Subcutaneous abdominal adipose tissue (tissue), 5 donors: ENCODE data around the gene CRYBG1.
"Not testable (repeated sequence)": the region's sequence is repeated elsewhere in the genome, so short reads cannot be mapped to it uniquely, and the experiment has no call there.

Source experiments
- H3K27ac ChIP-seq: one replicate; pipeline ENCODE4 v1.7.0; 2013; ENCODE audit warnings: low read depth, mild to moderate bottlenecking, inconsistent platforms, low read length, moderate library complexity
- H3K27me3 ChIP-seq, 5 donors: one replicate each; pipeline ENCODE4 v1.7.0; 2013; ENCODE audit warnings: low read length in 5 of 5, inconsistent platforms in 1 of 5; ENCODE audit not compliant: control insufficient read depth in 5 of 5, insufficient read depth in 4 of 5
- H3K36me3 ChIP-seq, 5 donors: one replicate each; pipeline ENCODE4 v1.7.0; 2013; ENCODE audit warnings: low read length in 5 of 5; ENCODE audit not compliant: control insufficient read depth in 5 of 5, insufficient read depth in 5 of 5
- H3K4me1 ChIP-seq, 5 donors: one replicate each; pipeline ENCODE4 v1.7.0; 2013; ENCODE audit warnings: low read length in 5 of 5, mild to moderate bottlenecking in 3 of 5, moderate library complexity in 1 of 5; ENCODE audit not compliant: control insufficient read depth in 5 of 5, insufficient read depth in 5 of 5
- H3K4me3 ChIP-seq, 5 donors: one replicate each; pipeline ENCODE4 v1.7.0; 2013; ENCODE audit warnings: low read length in 5 of 5, low read depth in 1 of 5
- H3K9ac ChIP-seq, 5 donors: one replicate each; pipeline ENCODE4 v1.7.0; 2013; ENCODE audit warnings: low read length in 5 of 5, mild to moderate bottlenecking in 4 of 5, moderate library complexity in 3 of 5
- H3K9me3 ChIP-seq, 5 donors: one replicate each; pipeline ENCODE4 v1.7.0; 2013; ENCODE audit warnings: low read length in 5 of 5; ENCODE audit not compliant: control insufficient read depth in 5 of 5
- donor health status: healthy.
- donor health status: healthy.
- donor health status: healthy.
- donor health status: healthy.
- donor health status: healthy.

The CRYBG1 gene

DNA sequence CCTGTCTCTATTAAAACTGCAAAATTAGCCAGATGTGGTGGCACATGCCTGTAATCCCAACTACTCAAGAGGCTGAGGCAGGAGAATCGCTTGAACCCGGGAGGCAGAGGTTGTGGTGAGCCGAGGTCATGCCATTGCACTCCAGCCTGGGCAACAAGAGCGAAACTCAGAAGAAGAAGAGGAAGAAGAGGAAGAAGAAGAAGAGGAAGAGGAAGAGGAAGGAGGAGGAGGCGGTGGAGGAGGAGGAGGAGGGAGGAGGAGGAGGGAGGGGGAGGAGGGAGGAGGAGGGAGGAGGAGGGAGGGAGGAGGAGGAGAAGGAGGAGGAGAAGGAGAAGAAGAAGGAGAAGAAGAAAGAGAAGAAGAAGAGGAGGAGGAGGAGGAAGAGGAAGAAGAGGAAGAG, 228.4 kb downstream of the CRYBG1 start:
- not testable (repeated sequence) for H3K9ac ChIP-seq, H3K27me3 ChIP-seq, H3K4me3 ChIP-seq, H3K27ac ChIP-seq, H3K9me3 ChIP-seq
- H3K4me1 ChIP-seq: peaks cover 0 to 19% (median 15%) of the 10 kb centered on the region in 5 donors
- H3K36me3 ChIP-seq: peaks cover 5 to 16% (median 7%) of the 10 kb centered on the region in 5 donors

DNA sequence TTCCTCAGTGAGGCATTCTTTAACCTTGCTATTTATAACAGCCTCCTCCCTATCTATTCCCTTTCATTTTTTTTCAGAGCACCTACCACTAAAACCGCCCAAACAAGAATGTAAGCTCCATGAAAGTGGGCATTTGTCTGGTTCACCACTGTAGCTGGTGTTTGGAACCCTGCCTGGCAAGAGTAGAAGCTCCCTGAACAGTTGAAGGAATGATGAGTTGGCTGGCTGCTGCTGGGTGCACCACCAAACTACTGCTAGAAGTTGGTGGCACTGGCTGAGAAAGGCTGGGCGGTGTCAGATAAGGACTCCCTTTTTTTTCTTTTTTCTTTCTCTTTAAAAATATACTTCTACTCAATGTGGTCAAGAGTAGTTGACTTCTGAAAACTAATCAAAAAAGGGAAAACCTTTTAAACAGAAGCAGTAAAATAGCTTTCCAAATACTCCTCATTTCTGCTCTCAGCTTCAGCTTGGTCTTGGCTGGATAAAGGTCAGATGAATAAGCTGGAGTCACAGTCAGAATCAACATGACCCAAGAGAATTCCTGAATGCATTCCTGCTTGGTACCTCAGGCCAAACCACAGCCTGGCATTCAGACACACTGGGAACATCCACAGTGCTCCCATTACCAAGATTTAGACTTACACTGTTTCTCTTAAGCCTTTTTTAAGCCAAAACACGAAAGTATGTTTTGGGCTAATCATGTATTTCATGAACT, 230.8 kb downstream of the CRYBG1 start:
- Histone ChIP-seq H3K9ac (peak overlapping the region in 1 of 5 donors; percentile 20), H3K9me3 (no peaks in the 10 kb centered on the region), H3K27ac (peak overlapping the region; percentile 85), H3K4me3 (no peak overlapping the region), H3K36me3 (peaks cover 3 to 12% (median 7%) of the 10 kb centered on the region in 5 donors), H3K27me3 (no peaks in the 10 kb centered on the region), H3K4me1 (peaks cover 0 to 16% (median 14%) of the 10 kb centered on the region in 5 donors)

DNA sequence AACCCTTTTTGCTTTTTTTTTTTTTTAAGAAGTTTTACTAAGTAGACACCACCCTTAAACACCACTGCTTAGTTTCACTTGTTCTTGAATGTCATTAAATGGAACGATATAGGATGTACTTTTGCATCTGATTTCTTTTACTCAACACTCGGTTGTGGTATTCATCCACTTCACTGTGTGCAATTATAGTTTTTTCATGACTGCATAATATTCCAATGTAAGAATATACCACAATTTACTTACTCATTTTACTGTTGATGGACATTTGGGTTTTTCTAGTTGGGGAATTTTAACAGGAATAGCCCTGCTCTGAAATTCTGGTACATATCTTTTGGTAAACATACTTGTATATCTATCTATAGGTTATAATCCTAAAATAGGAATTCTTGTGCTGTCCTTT, 238.9 kb downstream of the CRYBG1 start:
- H3K9me3 ChIP-seq: no peaks in the 10 kb centered on the region
- H3K4me1 ChIP-seq: peaks cover 0 to 10% (median 6%) of the 10 kb centered on the region in 5 donors
- no peak overlapping the region for H3K4me3 ChIP-seq
- no peak overlapping the region for H3K9ac ChIP-seq
- no peaks in the 10 kb centered on the region for H3K36me3 ChIP-seq
- H3K27me3 ChIP-seq: no peaks in the 10 kb centered on the region
- no peak overlapping the region for H3K27ac ChIP-seq

DNA sequence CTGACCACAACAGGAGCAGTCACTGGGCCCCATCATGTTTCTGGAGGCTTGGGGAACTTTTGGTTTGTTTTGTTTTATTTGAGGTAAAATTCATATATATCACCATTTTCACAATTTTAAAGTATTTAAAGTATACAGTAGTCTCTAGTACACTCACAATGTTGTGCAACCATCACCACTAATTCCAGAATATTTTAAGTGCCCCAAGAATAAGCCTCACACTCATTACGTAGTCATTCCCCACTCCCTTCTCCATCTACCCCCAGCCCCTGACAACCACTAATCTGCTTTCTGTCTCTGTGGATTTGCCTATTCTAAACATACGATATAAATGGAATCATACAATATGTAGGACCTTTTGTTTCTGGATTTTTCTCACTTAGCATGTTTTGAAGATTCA, 239.8 kb downstream of the CRYBG1 start:
- Histone ChIP-seq H3K9ac (no peak overlapping the region), H3K27ac (no peak overlapping the region), H3K27me3 (no peaks in the 10 kb centered on the region), H3K36me3 (peaks cover 0 to 4% (median 0%) of the 10 kb centered on the region in 5 donors), H3K9me3 (no peaks in the 10 kb centered on the region), H3K4me3 (no peak overlapping the region), H3K4me1 (peaks cover 0 to 12% (median 8%) of the 10 kb centered on the region in 5 donors)

DNA sequence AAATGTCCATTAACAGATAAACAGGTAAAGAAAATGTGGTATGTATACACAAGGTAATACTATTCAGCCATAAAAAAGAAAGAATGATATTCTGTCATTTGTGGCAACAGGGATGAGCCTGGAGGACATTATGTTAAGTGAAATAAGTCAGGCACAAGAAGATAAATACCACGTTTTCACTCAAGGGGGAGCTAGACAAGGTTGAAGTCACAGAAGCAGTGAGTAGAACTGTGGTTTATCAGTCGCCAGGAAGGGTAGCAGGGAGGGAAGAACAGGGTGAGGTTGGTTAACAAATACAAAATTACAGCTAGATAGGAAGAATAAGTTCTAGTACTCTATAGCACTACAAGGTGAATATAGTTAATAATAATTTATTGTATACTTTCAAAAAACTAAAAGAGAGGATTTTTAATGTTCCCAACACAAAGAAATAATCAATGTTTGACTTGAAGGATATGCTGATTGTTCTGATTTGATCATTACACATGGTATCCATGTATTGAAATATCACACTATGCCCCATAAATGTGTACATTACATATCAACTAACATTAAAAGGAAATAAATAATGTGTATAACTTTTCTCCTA, 247.7 kb downstream of the CRYBG1 start:
- H3K36me3 ChIP-seq: peaks cover 0 to 7% (median 4%) of the 10 kb centered on the region in 5 donors
- H3K27ac ChIP-seq: no peak overlapping the region
- H3K27me3 ChIP-seq: no peaks in the 10 kb centered on the region
- peaks cover 0 to 12% (median 8%) of the 10 kb centered on the region in 5 donors for H3K4me1 ChIP-seq
- no peak overlapping the region for H3K9ac ChIP-seq
- H3K4me3 ChIP-seq: no peak overlapping the region
- H3K9me3 ChIP-seq: peaks cover 0 to 4% (median 0%) of the 10 kb centered on the region in 5 donors

DNA sequence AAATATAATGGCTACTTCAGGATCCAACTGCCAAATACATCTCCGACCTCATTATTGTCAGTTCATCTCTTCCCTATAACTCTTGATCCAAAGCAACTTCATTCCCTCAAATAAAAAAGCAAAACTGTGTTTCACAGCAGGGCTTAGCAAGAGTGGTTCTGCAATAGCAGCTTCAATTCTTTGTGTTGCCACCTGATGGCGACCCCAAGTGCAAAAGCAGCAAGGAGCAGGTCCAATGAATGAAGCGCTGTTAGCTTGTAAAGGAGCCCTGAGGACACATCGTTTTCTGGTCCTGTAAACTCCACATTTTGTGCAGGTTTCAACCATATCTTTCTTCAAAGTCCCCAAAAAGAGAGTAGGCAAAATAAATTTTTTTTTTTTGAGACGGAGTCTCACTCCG, 249.2 kb downstream of the CRYBG1 start:
- no peaks in the 10 kb centered on the region for H3K4me1 ChIP-seq
- peaks cover 0 to 7% (median 5%) of the 10 kb centered on the region in 5 donors for H3K36me3 ChIP-seq
- no peaks in the 10 kb centered on the region for H3K27me3 ChIP-seq
- no peak overlapping the region for H3K27ac ChIP-seq
- H3K9ac ChIP-seq: no peak overlapping the region
- peaks cover 0 to 4% (median 0%) of the 10 kb centered on the region in 5 donors for H3K9me3 ChIP-seq
- no peak overlapping the region for H3K4me3 ChIP-seq

DNA sequence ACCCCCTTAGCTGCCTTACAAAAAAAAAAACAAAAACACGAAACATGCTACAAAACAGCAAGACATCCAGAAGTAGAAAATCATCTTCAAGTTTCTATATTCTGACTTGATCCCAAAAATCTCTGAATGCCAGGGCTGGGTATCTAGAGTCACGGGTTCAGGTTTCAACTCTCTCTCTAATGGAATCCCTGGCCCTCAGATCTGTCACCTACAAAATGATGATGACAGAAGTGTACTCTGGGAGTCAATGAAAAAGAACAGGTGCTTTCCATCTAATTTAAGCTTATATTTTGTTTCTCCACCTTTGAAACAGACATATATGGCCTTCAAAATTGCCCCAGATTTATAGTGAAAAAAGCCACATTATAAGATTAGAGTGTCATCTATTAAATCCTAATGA, 250.5 kb downstream of the CRYBG1 start:
- Histone ChIP-seq H3K27me3 (no peaks in the 10 kb centered on the region), H3K4me1 (no peaks in the 10 kb centered on the region), H3K9ac (no peak overlapping the region), H3K4me3 (no peak overlapping the region), H3K9me3 (peaks cover 0 to under 1% (median 0%) of the 10 kb centered on the region in 5 donors), H3K36me3 (peaks cover 0 to 6% (median 4%) of the 10 kb centered on the region in 5 donors), H3K27ac (no peak overlapping the region)

DNA sequence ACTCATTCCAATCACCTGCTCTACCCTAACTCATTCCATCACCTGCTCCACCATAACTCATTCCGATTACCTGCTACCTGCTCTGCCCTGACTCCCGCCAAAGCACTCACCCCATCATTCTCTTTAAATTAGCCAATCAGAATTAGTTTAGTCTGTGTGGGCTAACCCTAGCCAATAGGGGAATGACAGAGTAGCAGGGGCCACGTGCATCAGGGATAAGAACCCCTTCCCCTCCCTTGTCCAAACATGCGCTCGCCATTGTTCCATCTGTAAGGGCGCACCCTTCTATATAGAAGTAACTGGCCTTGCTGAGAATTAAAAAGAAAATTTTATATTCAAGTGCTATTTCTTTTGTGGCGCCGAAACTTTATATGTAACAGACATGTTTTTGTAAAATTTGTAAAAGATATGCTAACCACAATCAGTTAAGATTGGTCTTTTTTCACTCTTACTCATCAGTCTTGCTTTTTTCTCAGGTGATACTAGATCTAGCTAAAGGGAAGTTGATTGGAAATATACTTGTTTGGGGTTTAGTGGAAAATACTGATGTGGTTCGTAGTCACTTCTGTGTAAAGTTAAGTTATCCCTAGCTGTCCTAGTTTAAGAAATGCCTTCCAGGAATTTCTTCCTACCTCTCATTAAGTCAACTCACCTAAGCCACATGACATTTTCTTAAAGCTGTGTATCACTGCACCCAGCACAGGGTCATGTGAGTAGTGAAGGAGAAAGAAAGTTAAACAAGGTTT, 252.3 kb downstream of the CRYBG1 start:
- no peak overlapping the region for H3K27ac ChIP-seq
- peaks cover 0 to 10% (median 6%) of the 10 kb centered on the region in 5 donors for H3K36me3 ChIP-seq
- no peak overlapping the region for H3K4me3 ChIP-seq
- H3K4me1 ChIP-seq: no peaks in the 10 kb centered on the region
- no peaks in the 10 kb centered on the region for H3K9me3 ChIP-seq
- no peaks in the 10 kb centered on the region for H3K27me3 ChIP-seq
- H3K9ac ChIP-seq: no peak overlapping the region

DNA sequence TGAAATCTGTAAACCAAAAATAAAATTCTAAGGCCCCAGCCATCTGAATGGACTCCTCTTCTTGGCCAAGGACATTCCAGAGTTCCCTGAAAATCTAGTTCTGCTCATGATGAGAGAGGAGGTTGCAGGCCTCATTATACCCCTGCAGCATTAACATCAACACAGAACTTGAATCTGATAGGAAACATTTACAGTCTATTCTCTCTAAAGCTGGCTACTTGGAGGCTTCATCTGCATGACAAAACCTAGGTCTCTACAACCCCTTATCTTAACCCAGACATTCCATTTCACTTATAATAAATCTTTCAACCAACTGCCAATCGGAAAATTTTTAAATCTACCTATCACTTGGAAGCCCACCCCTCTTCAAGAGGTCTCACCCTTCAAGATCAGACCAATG, 253.1 kb downstream of the CRYBG1 start:
- no peaks in the 10 kb centered on the region for H3K9me3 ChIP-seq
- H3K4me3 ChIP-seq: no peak overlapping the region
- peaks cover 2 to 10% (median 9%) of the 10 kb centered on the region in 5 donors for H3K36me3 ChIP-seq
- H3K27me3 ChIP-seq: no peaks in the 10 kb centered on the region
- H3K4me1 ChIP-seq: no peaks in the 10 kb centered on the region
- no peak overlapping the region for H3K27ac ChIP-seq
- peak overlapping the region in 1 of 5 donors; percentile 16 for H3K9ac ChIP-seq

DNA sequence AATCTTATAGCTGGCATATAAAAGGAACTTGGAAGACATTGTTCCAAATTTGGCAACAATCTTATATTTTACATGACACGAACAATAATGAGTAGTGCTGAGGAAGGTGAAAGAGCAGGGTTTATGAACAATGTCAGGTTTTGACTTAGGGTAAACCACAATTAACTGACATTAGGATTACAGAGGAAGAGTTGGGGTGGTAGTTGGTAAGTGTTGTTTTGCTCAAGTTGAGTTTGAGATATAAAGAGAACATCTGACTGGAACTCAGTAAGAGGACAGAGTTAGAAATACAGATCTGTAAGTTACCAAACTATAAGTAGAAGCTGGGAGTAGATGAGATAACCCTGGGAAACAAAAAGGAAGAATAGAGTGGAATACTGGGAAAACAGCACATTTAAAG, 253.6 kb downstream of the CRYBG1 start:
- no peaks in the 10 kb centered on the region for H3K4me1 ChIP-seq
- no peak overlapping the region for H3K9ac ChIP-seq
- H3K4me3 ChIP-seq: no peak overlapping the region
- no peaks in the 10 kb centered on the region for H3K9me3 ChIP-seq
- H3K27ac ChIP-seq: no peak overlapping the region
- peaks cover 2 to 14% (median 9%) of the 10 kb centered on the region in 5 donors for H3K36me3 ChIP-seq
- H3K27me3 ChIP-seq: no peaks in the 10 kb centered on the region
